Keratinocyte (primary cell): ENCODE results near the gene KCNC1.

ENCODE experiments used
- EZH2 ChIP-seq: IDR thresholded peaks from one replicate; pipeline ENCODE4 v1.6.1; 2012; ENCODE audit warnings: inconsistent platforms, mild to moderate bottlenecking, low read length, moderate library complexity
- TF ChIP-seq, protein P1 (sequence below), 3 experiments: IDR thresholded peaks in 1 of 3; conservative IDR thresholded peaks in 1 of 3; optimal IDR thresholded peaks in 1 of 3; 2 replicates in 2 of 3; 3 replicates in 1 of 3; pipeline versions ENCODE3 to v1.5.1; 2011; ENCODE audit warnings: low read length in 3 of 3, mild to moderate bottlenecking in 3 of 3, moderate library complexity in 2 of 3, control low read depth in 1 of 3, inconsistent platforms in 1 of 3; ENCODE audit not compliant: insufficient read depth in 2 of 3; ENCODE audit errors: extremely low read depth in 1 of 3

DNA sequence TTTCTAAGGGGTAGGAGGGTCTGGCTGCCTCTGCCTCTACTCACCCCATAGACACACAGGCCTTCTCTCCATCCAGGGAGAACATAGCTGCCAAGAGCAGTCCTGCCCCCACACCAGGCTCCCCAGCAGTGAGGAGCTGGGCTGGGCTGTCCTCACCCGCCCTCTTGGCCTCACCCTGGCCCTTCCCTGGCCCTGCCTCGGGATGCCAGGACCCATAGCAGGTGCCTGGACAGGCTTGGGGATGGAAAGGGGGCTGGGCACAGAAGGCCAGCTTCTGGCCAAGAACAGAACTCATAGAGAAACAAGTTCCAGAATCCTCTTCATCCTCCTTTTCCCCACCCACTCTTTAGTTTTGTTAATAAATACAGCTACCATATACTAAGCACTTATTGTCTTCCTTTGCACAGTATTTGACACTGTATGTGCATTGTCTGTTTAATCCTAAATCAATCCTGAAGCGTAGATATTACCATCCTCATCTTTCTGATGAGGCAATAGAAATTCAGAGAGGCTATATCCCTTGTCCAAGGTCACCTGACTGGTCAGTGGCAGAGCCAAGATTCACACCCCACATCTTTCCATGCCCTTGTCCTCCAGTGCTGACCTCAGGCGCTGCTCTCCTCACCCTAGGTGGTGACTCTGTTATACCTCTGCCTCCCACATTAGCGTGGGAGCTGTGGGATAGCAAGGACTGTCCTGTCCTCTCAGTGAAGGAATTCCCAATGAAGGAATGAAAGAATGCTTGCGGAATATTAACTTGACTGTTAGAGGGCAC lies 37.2 kb upstream of the KCNC1 start:
- TF ChIP-seq, protein P1, sequence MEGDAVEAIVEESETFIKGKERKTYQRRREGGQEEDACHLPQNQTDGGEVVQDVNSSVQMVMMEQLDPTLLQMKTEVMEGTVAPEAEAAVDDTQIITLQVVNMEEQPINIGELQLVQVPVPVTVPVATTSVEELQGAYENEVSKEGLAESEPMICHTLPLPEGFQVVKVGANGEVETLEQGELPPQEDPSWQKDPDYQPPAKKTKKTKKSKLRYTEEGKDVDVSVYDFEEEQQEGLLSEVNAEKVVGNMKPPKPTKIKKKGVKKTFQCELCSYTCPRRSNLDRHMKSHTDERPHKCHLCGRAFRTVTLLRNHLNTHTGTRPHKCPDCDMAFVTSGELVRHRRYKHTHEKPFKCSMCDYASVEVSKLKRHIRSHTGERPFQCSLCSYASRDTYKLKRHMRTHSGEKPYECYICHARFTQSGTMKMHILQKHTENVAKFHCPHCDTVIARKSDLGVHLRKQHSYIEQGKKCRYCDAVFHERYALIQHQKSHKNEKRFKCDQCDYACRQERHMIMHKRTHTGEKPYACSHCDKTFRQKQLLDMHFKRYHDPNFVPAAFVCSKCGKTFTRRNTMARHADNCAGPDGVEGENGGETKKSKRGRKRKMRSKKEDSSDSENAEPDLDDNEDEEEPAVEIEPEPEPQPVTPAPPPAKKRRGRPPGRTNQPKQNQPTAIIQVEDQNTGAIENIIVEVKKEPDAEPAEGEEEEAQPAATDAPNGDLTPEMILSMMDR (optimal IDR thresholded peaks at IDR 0.05 in 1 of 3, IDR thresholded peaks at IDR 0.05 in 1 of 3, conservative IDR thresholded peaks at IDR 0.05 in 1 of 3; ENCODE audit: extremely low read depth in 1 of 3, insufficient read depth in 2 of 3, low read length in 3 of 3) = no peak
- TF ChIP-seq EZH2 = no peak
